ENCODE measurements around the gene IQGAP3.

IQGAP3 gene

DNA sequence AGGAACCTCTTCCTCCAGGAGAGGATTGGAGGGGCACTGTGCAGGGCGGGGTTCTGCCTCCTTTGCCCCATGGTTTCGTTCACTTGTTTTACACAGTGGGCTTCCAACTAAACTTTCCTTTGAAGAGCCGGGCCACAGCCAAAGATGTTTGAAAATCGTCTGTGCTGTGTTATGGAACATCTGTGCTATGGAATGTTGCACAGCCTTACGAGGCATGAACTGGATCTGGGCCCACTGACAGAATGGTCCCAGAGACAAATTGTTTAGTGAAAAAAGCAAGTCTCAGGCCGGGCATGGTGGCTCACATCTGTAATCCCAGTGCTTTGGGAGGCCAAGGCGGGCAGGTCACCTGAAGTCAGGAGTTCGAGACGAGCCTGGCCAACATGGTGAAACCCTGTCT, 59.2 kb downstream of the IQGAP3 start:
- DNase-seq (ENCODE audit: low spot score): no peak
- Mint-ChIP-seq H3K27me3 (ENCODE audit: low read depth) (peaks cover 3% of the 10 kb centered on the region), H3K4me1 (ENCODE audit: low read depth) (peaks cover 14% of the 10 kb centered on the region), H3K36me3 (ENCODE audit: low read depth) (no peaks in the 10 kb centered on the region), H3K4me3 (no peak overlapping the region), H3K9me3 (no peaks in the 10 kb centered on the region), H3K27ac (no peak overlapping the region)

GRCh38 chr1:156511644-156512043, 60.7 kb downstream of the IQGAP3 start:
- no peaks in the 10 kb centered on the region for H3K36me3 Mint-ChIP-seq (ENCODE audit: low read depth)
- no peaks in the 10 kb centered on the region for H3K9me3 Mint-ChIP-seq
- H3K27me3 Mint-ChIP-seq (ENCODE audit: low read depth): peaks cover 3% of the 10 kb centered on the region
- no peak overlapping the region for H3K27ac Mint-ChIP-seq
- DNase-seq (ENCODE audit: low spot score): peak; percentile 57
- no peak overlapping the region for H3K4me3 Mint-ChIP-seq
- peaks cover 22% of the 10 kb centered on the region for H3K4me1 Mint-ChIP-seq (ENCODE audit: low read depth)

- Mint-ChIP-seq H3K27me3 (ENCODE audit: low read depth) (peaks cover 3% of the 10 kb centered on the region), H3K9me3 (no peaks in the 10 kb centered on the region), H3K4me3 (no peak overlapping the region), H3K27ac (no peak overlapping the region), H3K36me3 (ENCODE audit: low read depth) (no peaks in the 10 kb centered on the region), H3K4me1 (ENCODE audit: low read depth) (peaks cover 31% of the 10 kb centered on the region)
- no peak for DNase-seq (ENCODE audit: low spot score)
Measured at GRCh38 chr1:156510709-156511108, 61.7 kb downstream of the IQGAP3 start.

- no peaks in the 10 kb centered on the region for H3K9me3 Mint-ChIP-seq
- H3K4me3 Mint-ChIP-seq: no peak overlapping the region
- DNase-seq (ENCODE audit: low spot score): no peak
- H3K27ac Mint-ChIP-seq: peak overlapping the region; percentile 43
- peaks cover 37% of the 10 kb centered on the region for H3K4me1 Mint-ChIP-seq (ENCODE audit: low read depth)
- peaks cover 3% of the 10 kb centered on the region for H3K27me3 Mint-ChIP-seq (ENCODE audit: low read depth)
- no peaks in the 10 kb centered on the region for H3K36me3 Mint-ChIP-seq (ENCODE audit: low read depth)
Measured at GRCh38 chr1:156509424-156510034, 62.8 kb downstream of the IQGAP3 start.

- Mint-ChIP-seq H3K36me3 (ENCODE audit: low read depth) (no peaks in the 10 kb centered on the region), H3K9me3 (no peaks in the 10 kb centered on the region), H3K4me3 (no peak overlapping the region), H3K27me3 (ENCODE audit: low read depth) (peaks cover 3% of the 10 kb centered on the region), H3K27ac (peak overlapping the region; percentile 43), H3K4me1 (ENCODE audit: low read depth) (peaks cover 43% of the 10 kb centered on the region)
- no peak for DNase-seq (ENCODE audit: low spot score)
Measured at GRCh38 chr1:156508955-156509234, 63.5 kb downstream of the IQGAP3 start.

GRCh38 chr1:156508205-156508954, 64.0 kb downstream of the IQGAP3 start:
- Mint-ChIP-seq H3K27me3 (ENCODE audit: low read depth) (peaks cover 3% of the 10 kb centered on the region), H3K9me3 (no peaks in the 10 kb centered on the region), H3K27ac (peak overlapping the region; percentile 71), H3K4me3 (peak overlapping the region; percentile 71), H3K4me1 (ENCODE audit: low read depth) (peaks cover 47% of the 10 kb centered on the region), H3K36me3 (ENCODE audit: low read depth) (no peaks in the 10 kb centered on the region)
- no peak for DNase-seq (ENCODE audit: low spot score)

- Mint-ChIP-seq H3K27me3 (ENCODE audit: low read depth) (no peaks in the 10 kb centered on the region), H3K9me3 (no peaks in the 10 kb centered on the region), H3K27ac (peak overlapping the region; percentile 12), H3K4me3 (peak overlapping the region; percentile 78), H3K36me3 (ENCODE audit: low read depth) (no peaks in the 10 kb centered on the region), H3K4me1 (ENCODE audit: low read depth) (peaks cover 57% of the 10 kb centered on the region)
- no peak for DNase-seq (ENCODE audit: low spot score)
Measured at GRCh38 chr1:156506450-156506849, 65.9 kb downstream of the IQGAP3 start.

DNA sequence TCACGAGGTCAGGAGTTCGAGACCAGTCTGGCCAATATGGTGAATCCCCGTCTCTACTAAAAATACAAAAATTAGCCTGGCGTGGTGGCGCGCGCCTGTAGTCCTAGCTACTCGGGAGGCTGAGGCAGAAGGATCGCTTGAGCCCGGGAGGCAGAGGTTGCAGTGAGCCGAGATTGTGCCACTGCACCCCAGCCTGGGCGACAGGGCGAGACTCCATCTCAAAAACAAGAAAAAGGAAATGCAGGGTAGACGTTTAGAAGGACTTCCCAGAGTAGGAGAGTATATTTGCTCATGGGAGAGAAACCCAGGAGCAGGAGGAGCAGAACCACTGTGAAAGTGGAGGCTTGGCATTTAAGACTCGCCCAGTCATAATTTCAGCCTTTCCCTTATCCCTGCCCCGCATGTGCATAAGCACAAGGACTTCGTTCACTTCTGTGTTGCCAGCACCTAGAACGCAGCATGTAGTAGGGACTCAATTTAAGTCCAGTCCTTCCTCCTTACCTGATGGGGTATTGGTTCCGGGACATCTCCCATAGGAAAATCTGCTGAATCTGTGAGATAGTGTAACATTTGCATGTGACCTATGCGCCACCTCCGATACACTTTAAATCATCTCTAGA, 66.6 kb downstream of the IQGAP3 start:
- Mint-ChIP-seq H3K4me1 (ENCODE audit: low read depth) (peaks cover 57% of the 10 kb centered on the region), H3K36me3 (ENCODE audit: low read depth) (no peaks in the 10 kb centered on the region), H3K27me3 (ENCODE audit: low read depth) (no peaks in the 10 kb centered on the region)

DNA sequence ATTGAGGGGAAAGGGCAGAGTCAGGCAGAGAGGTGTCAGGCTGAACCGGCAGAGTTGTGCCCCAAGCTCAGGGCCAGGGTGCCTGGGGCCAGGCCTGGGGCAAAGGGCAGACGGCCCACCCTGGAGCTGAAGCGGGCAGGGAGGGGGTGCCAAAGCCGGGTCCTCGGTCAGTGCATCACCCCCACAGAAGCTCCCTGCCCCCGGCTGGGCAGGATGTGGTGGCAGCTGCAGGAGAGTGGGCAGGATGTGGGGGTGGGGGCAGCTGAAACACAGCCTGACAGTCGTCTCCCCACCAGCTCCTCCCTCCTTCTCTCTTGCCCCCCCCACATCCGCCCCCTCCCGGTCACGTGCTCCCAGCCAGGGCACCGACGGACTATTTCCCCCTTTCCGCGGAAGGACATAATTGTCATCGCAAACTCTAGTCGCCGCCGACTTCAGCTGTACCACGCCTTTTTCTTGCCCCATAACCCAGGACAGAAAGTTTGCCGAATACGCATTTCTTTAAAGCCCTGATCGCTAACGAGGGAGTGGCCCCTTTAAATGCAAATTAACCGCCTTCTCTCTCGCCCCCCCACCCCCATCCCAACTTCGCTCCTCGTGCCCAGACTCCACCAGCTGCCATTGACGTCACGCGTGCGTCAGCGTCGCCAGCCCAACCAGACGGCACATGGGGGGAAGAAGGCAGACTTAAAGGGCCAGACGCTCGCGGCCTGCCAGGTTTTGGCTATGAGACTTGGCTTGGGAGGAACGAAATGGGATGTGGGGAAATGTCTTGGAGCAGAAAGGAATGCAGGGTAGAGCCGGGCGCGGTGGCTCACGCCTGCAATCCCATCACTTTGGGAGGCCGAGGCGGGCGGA, 67.3 kb downstream of the IQGAP3 start:
- peak; percentile 94 for DNase-seq (ENCODE audit: low spot score)
- H3K9me3 Mint-ChIP-seq: no peaks in the 10 kb centered on the region
- H3K27me3 Mint-ChIP-seq (ENCODE audit: low read depth): no peaks in the 10 kb centered on the region
- H3K4me1 Mint-ChIP-seq (ENCODE audit: low read depth): peaks cover 57% of the 10 kb centered on the region
- H3K27ac Mint-ChIP-seq: peak overlapping the region; percentile 96
- H3K4me3 Mint-ChIP-seq: peak overlapping the region; percentile 78
- no peaks in the 10 kb centered on the region for H3K36me3 Mint-ChIP-seq (ENCODE audit: low read depth)

More for the DNA sequence above, 66.6 kb downstream of the IQGAP3 start:
- Mint-ChIP-seq H3K4me3 (peak overlapping the region; percentile 78), H3K27ac (peak overlapping the region; percentile 96), H3K9me3 (no peaks in the 10 kb centered on the region)
- DNase-seq (ENCODE audit: low spot score): no peak

DNA sequence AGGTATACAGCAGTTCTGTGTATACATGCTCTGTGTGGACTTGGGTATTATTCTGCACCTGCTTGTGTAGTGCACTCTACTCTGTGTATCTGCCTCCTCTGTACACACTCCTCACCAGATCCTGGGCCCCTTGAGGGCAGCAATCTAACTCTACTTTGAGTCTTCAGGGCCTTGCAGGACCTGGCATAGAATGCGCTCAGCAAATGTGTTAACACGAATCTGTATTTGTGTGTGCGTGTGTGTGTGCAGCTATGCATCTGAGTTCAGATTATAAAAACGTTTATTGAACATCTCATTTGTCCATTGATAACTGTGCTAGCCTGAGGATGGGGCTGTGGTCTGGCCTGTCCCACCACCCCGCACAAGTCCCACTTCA, 67.9 kb downstream of the IQGAP3 start:
- H3K36me3 Mint-ChIP-seq (ENCODE audit: low read depth): no peaks in the 10 kb centered on the region
- H3K9me3 Mint-ChIP-seq: no peaks in the 10 kb centered on the region
- DNase-seq (ENCODE audit: low spot score): peak; percentile 43
- peak overlapping the region; percentile 78 for H3K4me3 Mint-ChIP-seq
- H3K27me3 Mint-ChIP-seq (ENCODE audit: low read depth): no peaks in the 10 kb centered on the region
- peak overlapping the region; percentile 96 for H3K27ac Mint-ChIP-seq
- H3K4me1 Mint-ChIP-seq (ENCODE audit: low read depth): peaks cover 57% of the 10 kb centered on the region

DNA sequence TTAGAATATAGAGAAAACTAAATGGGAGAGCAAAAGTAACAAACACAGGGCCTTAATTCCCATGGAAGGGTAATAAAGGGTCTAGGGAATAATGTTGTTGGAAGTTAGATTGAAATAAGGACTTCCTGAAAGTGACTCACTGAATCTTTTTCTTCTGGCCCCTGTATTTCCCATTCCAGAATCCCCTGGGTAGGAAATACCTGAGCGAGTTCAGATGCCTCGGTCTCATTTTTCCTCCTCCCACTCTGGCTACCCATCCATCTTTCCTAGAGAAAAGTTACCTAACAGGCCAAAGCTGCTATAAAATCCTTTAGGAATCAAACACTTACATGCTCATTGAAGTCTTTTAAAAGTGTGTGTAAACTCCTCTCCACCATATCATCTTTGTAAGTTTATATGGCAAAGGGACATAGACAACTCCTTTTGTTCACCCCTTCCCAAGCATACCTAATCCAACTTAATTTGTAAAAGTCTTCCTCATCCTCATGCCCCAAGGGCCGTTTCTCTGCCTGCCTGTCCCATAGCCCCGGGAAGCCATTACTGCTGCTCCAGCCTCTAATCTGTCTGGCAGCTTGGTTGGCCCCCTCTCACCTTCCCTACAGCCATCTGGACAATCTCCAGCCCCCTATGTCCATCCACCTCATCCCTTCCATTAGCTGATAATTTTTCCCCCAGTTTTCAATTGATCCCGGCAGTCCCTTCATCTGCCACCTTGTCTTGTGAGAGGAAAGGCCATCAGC, 68.5 kb downstream of the IQGAP3 start:
- no peaks in the 10 kb centered on the region for H3K9me3 Mint-ChIP-seq
- no peaks in the 10 kb centered on the region for H3K36me3 Mint-ChIP-seq (ENCODE audit: low read depth)
- no peak for DNase-seq (ENCODE audit: low spot score)
- peak overlapping the region; percentile 78 for H3K4me3 Mint-ChIP-seq
- H3K27me3 Mint-ChIP-seq (ENCODE audit: low read depth): no peaks in the 10 kb centered on the region
- peaks cover 62% of the 10 kb centered on the region for H3K4me1 Mint-ChIP-seq (ENCODE audit: low read depth)
- H3K27ac Mint-ChIP-seq: peak overlapping the region; percentile 96

DNA sequence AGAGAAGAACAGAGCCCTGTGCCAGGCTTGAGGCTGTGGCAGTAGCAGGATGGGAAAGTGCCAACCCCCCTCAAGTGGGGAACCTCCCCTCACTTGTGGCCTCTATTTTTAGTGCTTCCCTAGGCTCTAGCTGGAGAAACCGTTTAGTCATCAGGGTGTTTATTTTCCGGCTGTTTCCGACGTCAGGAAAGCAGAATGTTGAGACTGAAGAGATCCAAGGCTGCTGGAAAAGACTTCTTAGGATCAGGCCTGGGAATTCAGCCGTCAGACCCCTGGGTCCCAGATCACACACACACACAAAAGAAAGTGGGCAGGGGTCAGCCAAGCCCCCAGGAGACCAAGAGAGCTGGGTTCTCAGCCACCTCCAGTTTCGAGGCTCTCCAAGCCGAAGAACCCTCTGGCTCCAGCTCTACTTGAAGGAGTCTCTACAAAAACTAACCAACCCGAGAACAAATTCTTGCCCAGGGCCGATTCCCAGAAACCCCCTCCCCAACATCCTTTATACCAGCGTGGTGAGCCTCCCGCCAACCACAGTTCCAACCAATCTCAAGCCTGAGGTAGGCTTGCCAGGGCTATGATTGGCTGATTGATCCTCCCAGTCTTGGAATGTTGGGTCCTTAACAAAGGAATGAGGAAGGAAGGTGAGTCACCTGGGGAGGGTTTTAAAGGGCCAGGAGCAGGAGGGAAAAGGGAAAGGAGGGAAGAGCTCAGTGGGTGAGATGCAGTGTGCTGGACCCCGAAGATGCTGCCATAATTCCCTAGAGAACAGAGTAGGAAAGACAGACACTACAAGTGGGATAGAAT, 69.3 kb downstream of the IQGAP3 start:
- H3K9me3 Mint-ChIP-seq: no peaks in the 10 kb centered on the region
- no peaks in the 10 kb centered on the region for H3K36me3 Mint-ChIP-seq (ENCODE audit: low read depth)
- no peak for DNase-seq (ENCODE audit: low spot score)
- H3K4me1 Mint-ChIP-seq (ENCODE audit: low read depth): peaks cover 59% of the 10 kb centered on the region
- peak overlapping the region; percentile 96 for H3K27ac Mint-ChIP-seq
- H3K4me3 Mint-ChIP-seq: peak overlapping the region; percentile 43
- no peaks in the 10 kb centered on the region for H3K27me3 Mint-ChIP-seq (ENCODE audit: low read depth)
